SK-N-MC (cell line): ENCODE data around the gene N4BP3.

Experiments
- DNase-seq: peaks from one replicate; pipeline ENCODE4 v3.0.0-alpha.2; 2011; ENCODE audit warnings: low read depth, low spot score
- H3K27ac ChIP-seq: fragments of 200-600 bp; sonication (generic); 2 replicates; pipeline ENCODE4 v1.5.1; 2016; ENCODE audit warnings: mixed run types
- H3K36me3 ChIP-seq: fragments of 200-600 bp; sonication (generic); 2 replicates; pipeline ENCODE4 v1.6.1; 2017; ENCODE audit warnings: antibody characterized with exemption, low read length, mixed read lengths; ENCODE audit not compliant: insufficient read depth
- H3K4me3 ChIP-seq: fragments of 200-600 bp; sonication (generic); 2 replicates; pipeline ENCODE4 v1.5.1; 2016
- H3K9ac ChIP-seq: fragments of 200-600 bp; sonication (generic); 2 replicates; pipeline ENCODE4 v1.8.0; 2017; ENCODE audit warnings: mixed run types, mixed read lengths; ENCODE audit not compliant: insufficient read length
- H3K9me3 ChIP-seq: fragments of 200-600 bp; sonication (generic); 2 replicates; pipeline ENCODE4 v1.6.1; 2017; ENCODE audit warnings: low read depth, mild to moderate bottlenecking, antibody characterized with exemption, low read length, moderate library complexity, mixed read lengths
- EZH2 ChIP-seq: fragments of 200-600 bp; sonication (generic); IDR thresholded peaks from one replicate; pipeline ENCODE4 v1.6.1; 2017; ENCODE audit warnings: antibody characterized with exemption
- FOXP2 ChIP-seq: optimal IDR thresholded peaks from 2 replicates; pipeline ENCODE3; 2011; ENCODE audit warnings: mild to moderate bottlenecking, moderate library complexity; ENCODE audit not compliant: insufficient read depth; ENCODE audit errors: extremely low read length, control extremely low read depth
- POLR2AphosphoS5 ChIP-seq: IDR thresholded peaks from 2 replicates; pipeline ENCODE4 v1.6.1; 2012; ENCODE audit warnings: mild to moderate bottlenecking, low read depth, low read length, borderline replicate concordance

Gene N4BP3

DNA sequence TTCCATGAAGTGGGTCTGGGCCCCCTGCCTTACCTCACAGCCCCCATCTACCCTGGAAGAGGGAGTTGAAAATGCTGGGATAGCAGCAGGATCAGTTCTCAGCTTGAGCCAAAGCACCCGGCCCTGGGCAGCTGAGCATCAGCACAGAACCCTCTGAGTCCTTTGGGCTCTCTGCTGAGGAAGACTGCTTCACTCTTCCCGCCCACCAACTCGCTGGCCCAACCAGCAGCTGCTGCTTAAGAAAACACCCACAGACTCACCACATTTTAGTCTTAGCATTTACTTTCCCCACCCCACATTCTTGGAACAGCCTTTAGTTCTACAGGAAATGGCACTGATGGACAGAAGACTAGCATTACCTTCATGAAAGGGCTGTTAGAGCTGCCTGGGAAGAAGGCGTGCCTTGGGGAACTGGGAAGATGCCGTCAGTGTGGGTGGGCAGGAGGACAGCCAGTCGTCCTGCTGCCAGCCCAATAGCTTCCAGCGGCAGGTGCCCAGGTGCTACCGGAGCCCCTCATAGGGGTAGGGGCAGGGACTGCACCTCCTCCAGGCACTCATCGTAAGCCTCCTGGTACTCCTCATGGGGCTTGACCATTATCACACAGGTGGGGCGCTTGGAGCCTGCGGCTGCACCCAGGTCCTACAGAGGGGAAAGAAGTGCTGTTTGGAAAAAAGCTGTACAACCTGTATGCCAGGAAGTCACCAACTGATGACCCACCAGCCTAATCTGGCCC lies 36.0 kb downstream of the N4BP3 start:
- Histone ChIP-seq H3K4me3 (no peak overlapping the region), H3K36me3 (peaks cover 71% of the 10 kb centered on the region), H3K9me3 (no peaks in the 10 kb centered on the region), H3K27ac (no peak overlapping the region), H3K9ac (no peak overlapping the region)
- TF ChIP-seq POLR2AphosphoS5 (no peak; the same call in 1 of the 2 replicates), EZH2 (no peak), FOXP2 (no peak)
- DNase-seq, result no peak

DNA sequence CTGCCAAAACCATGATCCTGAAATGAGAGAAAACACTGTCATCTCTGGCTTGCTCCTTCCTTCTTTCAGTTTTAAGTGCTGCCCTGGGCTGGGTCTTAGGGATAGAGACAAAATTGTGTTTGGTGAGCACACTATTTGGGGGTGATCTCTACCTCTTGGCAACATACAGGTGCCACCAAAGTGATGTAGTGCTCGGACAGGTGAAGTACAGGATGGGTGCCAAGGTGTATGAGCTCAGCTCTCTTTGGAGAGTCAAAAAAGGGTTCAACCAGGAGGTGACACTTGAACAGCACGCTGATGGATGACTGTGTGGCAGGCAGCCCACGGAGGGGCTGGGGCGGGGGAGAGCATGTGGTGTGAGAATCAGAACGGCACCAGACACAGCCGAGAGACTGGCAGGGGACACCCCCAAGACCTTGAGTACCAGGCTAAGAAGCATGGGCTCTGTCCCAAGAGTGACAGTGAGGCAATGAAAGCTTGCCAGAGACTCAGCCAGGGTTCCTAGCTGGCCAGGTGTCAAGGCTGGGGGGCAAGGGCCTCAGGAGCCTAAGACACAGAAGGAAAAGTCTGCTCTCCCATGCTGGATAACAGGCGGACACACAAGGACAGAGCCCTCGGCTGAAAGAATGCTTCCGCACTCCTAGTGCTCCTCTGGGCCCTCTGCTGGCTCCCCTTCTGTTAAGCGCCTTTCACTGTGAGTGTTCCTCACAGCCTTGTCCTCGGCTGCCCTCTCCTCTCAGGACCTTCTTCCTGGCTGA lies 37.8 kb downstream of the N4BP3 start:
- TF ChIP-seq POLR2AphosphoS5 (no peak), EZH2 (no peak), FOXP2 (no peak)
- peaks cover 65% of the 10 kb centered on the region for H3K36me3 ChIP-seq
- H3K9ac ChIP-seq, result no peak overlapping the region

DNA sequence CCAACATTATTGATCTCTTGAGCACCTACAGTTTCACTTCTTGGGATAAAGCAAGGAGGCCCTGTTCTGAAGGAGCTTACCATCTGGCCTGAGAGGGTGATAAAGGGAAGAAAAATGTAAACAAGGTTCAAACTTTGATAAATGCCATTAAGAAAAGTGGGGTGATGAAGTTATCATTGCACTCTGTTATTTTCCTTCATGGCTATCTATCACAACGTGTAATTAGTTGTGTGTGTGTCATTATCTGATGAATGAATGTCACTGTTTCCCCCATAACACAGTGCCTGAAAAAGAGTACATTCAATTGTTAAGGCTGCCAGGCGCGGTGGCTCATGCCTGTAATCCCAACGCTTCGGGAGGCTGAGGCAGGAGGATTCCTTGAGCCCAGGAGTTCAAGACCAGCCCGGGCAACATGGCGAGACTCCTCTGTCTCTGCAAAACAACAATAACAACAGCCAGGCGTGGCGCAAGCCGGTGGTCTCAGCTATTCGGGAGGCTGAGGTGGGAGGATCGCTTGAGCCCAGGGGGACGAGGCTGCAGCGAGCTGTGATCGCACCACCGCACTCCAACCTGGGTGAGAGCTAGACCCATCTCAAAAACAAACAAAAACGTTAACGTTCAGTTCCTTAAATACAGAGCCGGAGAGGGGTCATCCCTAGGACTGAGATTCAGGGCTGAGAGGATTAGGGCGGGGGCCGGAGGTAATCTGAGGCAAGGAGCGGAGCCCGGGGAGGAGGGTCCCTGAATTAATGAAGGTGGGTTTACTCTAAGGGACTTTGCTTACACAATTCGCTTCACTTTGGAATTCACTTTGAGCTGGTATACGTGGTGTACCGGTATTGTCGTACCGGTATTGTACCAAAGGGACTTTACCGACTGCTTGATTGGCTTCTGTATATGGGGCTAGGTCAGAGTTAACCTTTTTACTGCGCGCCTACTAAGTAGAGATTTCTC lies 39.4 kb downstream of the N4BP3 start:
- no peaks in the 10 kb centered on the region for H3K9me3 ChIP-seq
- TF ChIP-seq POLR2AphosphoS5 (no peak; the same call in 1 of the 2 replicates), FOXP2 (no peak), EZH2 (no peak)
- no peak for DNase-seq
- peak overlapping the region; percentile 84 for H3K4me3 ChIP-seq
- no peak overlapping the region for H3K27ac ChIP-seq
- H3K36me3 ChIP-seq, result peaks cover 48% of the 10 kb centered on the region
- H3K9ac ChIP-seq, result peak overlapping the region; percentile 80

More for the DNA sequence above, 37.8 kb downstream of the N4BP3 start:
- no peak overlapping the region for H3K4me3 ChIP-seq
- no peak for DNase-seq
- H3K9me3 ChIP-seq, result no peaks in the 10 kb centered on the region
- H3K27ac ChIP-seq, result no peak overlapping the region

DNA sequence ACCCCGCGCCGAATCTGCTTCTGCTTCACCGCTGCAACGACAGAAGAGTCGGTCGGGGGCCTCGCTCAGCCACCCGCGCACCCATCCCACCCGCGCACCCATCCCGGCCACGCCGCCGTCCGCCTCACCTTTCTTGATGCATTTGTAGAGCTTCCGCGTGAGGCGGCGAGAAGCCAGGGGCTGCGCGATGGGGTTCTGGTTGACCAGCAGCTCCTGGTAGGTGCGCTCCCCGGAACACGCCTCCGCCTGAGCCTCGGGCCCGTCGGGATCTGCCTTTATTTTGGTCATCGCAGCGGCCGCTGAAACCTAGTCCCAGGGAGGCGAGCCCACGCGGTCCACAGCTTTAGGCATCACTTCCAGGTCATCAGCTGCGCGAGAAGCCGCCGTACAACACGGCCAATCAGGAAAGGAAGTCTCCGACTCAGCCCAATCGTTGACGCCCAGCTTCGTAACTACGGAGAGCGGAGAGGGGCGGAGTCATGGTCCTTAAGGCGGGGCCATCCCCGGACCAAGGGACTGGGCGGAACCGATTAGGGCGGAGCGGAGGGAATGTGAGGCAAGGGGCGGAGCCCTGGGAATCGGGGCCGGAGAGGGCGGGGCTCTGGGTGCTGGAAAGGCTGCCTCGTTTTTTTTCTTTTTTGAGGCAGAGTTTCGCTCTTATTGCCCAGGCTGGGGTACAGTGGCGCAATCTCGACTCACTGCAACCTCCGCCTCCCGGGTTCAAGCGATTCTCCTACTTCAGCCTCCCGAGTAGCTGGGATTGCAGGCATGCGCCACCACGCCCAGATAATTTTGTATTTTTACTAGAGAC lies 40.4 kb downstream of the N4BP3 start, which contains the start of gene NHP2:
NHP2 (minus strand) TSS at position 356 of the 811 bp plus-strand sequence; CDS start at position 288, 68 bp downstream.
- TF ChIP-seq EZH2, result no peak
- no peak for TF ChIP-seq FOXP2
- TF ChIP-seq POLR2AphosphoS5, result peak; percentile 79
- H3K9ac ChIP-seq, result peak within 1 kb of the TSS; percentile 80
- H3K27ac ChIP-seq, result no peak within 1 kb of the TSS
- H3K4me3 ChIP-seq, result peak within 1 kb of the TSS; percentile 84
- peak; percentile 93 for DNase-seq
- H3K9me3 ChIP-seq, result no peaks in the 10 kb centered on the region
- peaks cover 39% of the 10 kb centered on the region; the same call in 1 of the 2 replicates for H3K36me3 ChIP-seq

DNA sequence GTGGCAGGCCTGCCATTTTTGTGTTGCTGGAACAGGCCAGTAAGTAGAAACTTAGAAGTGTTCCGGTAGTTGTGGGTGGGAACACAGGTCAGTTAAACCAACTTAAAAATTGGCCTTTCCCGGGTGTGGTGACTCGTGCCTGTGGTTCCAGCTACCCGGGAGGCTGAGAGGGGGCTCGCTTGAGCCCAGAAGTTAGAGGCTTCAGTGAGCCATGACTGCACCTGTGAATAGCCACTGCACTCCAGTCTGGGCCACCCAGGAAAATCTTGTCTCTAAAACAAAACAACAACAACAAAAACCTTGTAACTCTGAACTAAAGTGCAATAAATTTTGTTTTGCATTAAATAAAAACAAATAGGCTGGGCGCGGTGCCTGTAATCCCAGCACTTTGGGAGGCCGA lies 41.7 kb downstream of the N4BP3 start:
- DNase-seq, result no peak
- no peak overlapping the region for H3K4me3 ChIP-seq
- no peak overlapping the region for H3K27ac ChIP-seq
- H3K9me3 ChIP-seq, result no peaks in the 10 kb centered on the region
- peaks cover 25% of the 10 kb centered on the region; the same call in 1 of the 2 replicates for H3K36me3 ChIP-seq
- TF ChIP-seq FOXP2 (no peak), EZH2 (no peak), POLR2AphosphoS5 (no peak)
- H3K9ac ChIP-seq, result no peak overlapping the region

DNA sequence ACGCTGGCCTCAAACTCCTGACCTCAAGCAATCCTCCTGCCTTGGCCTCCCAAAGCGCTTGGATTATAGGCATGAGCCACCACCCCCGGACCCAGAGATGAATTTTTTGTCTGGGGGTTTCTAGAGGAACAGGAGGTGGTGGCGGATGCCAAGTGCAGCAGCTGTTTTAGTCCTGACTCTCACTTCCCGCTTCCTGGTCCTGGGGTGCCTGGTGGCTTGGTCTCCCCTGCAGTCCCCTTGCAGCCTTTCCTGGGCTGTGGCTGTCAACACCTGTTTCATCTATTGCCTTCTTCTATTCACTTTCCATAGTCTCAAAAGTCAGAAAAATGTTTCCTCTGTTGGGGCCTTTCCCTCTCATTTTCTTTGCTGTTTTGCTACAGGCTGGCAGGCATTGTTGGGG lies 46.8 kb downstream of the N4BP3 start:
- DNase-seq, result no peak
- no peaks in the 10 kb centered on the region for H3K9me3 ChIP-seq
- no peak overlapping the region for H3K27ac ChIP-seq
- no peak for TF ChIP-seq FOXP2
- TF ChIP-seq EZH2, result no peak
- no peak for TF ChIP-seq POLR2AphosphoS5
- no peaks in the 10 kb centered on the region for H3K36me3 ChIP-seq
- H3K9ac ChIP-seq, result no peak overlapping the region
- H3K4me3 ChIP-seq, result no peak overlapping the region

DNA sequence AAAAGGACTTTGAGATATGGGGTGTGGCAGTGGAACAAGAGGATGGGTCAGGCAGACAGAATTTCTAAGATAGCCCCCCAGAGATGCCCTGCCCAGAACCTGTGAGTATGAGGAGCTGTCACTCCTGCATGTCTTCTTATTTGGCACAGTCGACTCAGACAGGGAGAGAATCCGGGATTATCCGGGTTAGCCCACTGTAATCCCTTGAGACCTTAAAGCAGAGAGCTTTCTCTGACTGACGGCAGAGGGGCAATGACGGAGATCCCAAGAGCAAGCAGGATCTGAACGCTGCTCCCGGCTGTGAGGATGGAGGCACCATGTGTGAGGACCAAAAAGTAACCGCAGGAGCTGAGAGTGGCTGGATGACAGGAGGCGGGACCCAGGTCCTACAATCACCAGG lies 49.1 kb downstream of the N4BP3 start:
- no peak for TF ChIP-seq EZH2
- no peak for TF ChIP-seq POLR2AphosphoS5
- no peak for TF ChIP-seq FOXP2
- no peak for DNase-seq
- Histone ChIP-seq H3K36me3 (no peaks in the 10 kb centered on the region), H3K9me3 (no peaks in the 10 kb centered on the region), H3K27ac (no peak overlapping the region), H3K9ac (no peak overlapping the region), H3K4me3 (no peak overlapping the region)
